ENCODE measurements around the gene TRAF1.

Gene TRAF1

GRCh38 chr9:120911295-120911837 is 15.2 kb downstream of the TRAF1 start:
- peaks cover 7% of the 10 kb centered on the region for H3K4me1 ChIP-seq (ENCODE audit: insufficient read depth, low read length, severe bottlenecking)
- H3K9me2 ChIP-seq (ENCODE audit: low read depth, low read length): no peaks in the 10 kb centered on the region
- H3K4me3 ChIP-seq (ENCODE audit: low read depth, low read length, poor library complexity, severe bottlenecking): no peak overlapping the region
- TF ChIP-seq CTCF (IDR thresholded peaks at IDR 0.05; ENCODE audit: low read length): no peak
- TF ChIP-seq EZH2 (IDR thresholded peaks at IDR 0.05; ENCODE audit: borderline replicate concordance, low read length): no peak
- H3K79me2 ChIP-seq (ENCODE audit: insufficient read depth, low read length): no peaks in the 10 kb centered on the region
- H3K9ac ChIP-seq (ENCODE audit: low read length): no peak overlapping the region
- no peak overlapping the region for H3K4me2 ChIP-seq (ENCODE audit: low read length)
- no peak overlapping the region for H3K27ac ChIP-seq (ENCODE audit: low read depth, low read length, poor library complexity, severe bottlenecking)
- H3K36me3 ChIP-seq (ENCODE audit: insufficient read depth, low read length): no peaks in the 10 kb centered on the region
- H2AFZ ChIP-seq (ENCODE audit: low read length): no peak overlapping the region
- H4K20me1 ChIP-seq (ENCODE audit: insufficient read depth, low read length): no peaks in the 10 kb centered on the region
- H3K9me3 ChIP-seq (ENCODE audit: low read length): no peaks in the 10 kb centered on the region
- H3K27me3 ChIP-seq (ENCODE audit: insufficient read depth, low read length): no peaks in the 10 kb centered on the region
- H3F3A ChIP-seq (ENCODE audit: insufficient read depth, low read length): no peaks in the 10 kb centered on the region

GRCh38 chr9:120910643-120911042 is 16.0 kb downstream of the TRAF1 start:
- Histone ChIP-seq H3K9me2 (ENCODE audit: low read depth, low read length) (no peaks in the 10 kb centered on the region), H3K4me2 (ENCODE audit: low read length) (no peak overlapping the region)

GRCh38 chr9:120909904-120910303 is 16.7 kb downstream of the TRAF1 start:
- TF ChIP-seq CTCF (IDR thresholded peaks at IDR 0.05; ENCODE audit: low read length): no peak
- TF ChIP-seq EZH2 (IDR thresholded peaks at IDR 0.05; ENCODE audit: borderline replicate concordance, low read length): no peak
- no peaks in the 10 kb centered on the region for H3K36me3 ChIP-seq (ENCODE audit: insufficient read depth, low read length)
- H3K9ac ChIP-seq (ENCODE audit: low read length): no peak overlapping the region
- no peaks in the 10 kb centered on the region for H3K9me3 ChIP-seq (ENCODE audit: low read length)
- H3K27ac ChIP-seq (ENCODE audit: low read depth, low read length, poor library complexity, severe bottlenecking): no peak overlapping the region
- no peaks in the 10 kb centered on the region for H3K79me2 ChIP-seq (ENCODE audit: insufficient read depth, low read length)
- H3K4me1 ChIP-seq (ENCODE audit: insufficient read depth, low read length, severe bottlenecking): peaks cover 16% of the 10 kb centered on the region
- no peak overlapping the region for H3K4me3 ChIP-seq (ENCODE audit: low read depth, low read length, poor library complexity, severe bottlenecking)
- H3F3A ChIP-seq (ENCODE audit: insufficient read depth, low read length): no peaks in the 10 kb centered on the region
- no peak overlapping the region for H3K4me2 ChIP-seq (ENCODE audit: low read length)
- H3K27me3 ChIP-seq (ENCODE audit: insufficient read depth, low read length): no peaks in the 10 kb centered on the region
- H3K9me2 ChIP-seq (ENCODE audit: low read depth, low read length): no peaks in the 10 kb centered on the region
- H4K20me1 ChIP-seq (ENCODE audit: insufficient read depth, low read length): no peaks in the 10 kb centered on the region
- no peak overlapping the region for H2AFZ ChIP-seq (ENCODE audit: low read length)

More at GRCh38 chr9:120910643-120911042, 16.0 kb downstream of the TRAF1 start:
- no peaks in the 10 kb centered on the region for H4K20me1 ChIP-seq (ENCODE audit: insufficient read depth, low read length)
- no peaks in the 10 kb centered on the region for H3F3A ChIP-seq (ENCODE audit: insufficient read depth, low read length)
- peaks cover 8% of the 10 kb centered on the region for H3K4me1 ChIP-seq (ENCODE audit: insufficient read depth, low read length, severe bottlenecking)
- H3K4me3 ChIP-seq (ENCODE audit: low read depth, low read length, poor library complexity, severe bottlenecking): no peak overlapping the region
- no peaks in the 10 kb centered on the region for H3K9me3 ChIP-seq (ENCODE audit: low read length)
- TF ChIP-seq EZH2 (IDR thresholded peaks at IDR 0.05; ENCODE audit: borderline replicate concordance, low read length) (no peak), CTCF (IDR thresholded peaks at IDR 0.05; ENCODE audit: low read length) (no peak)
- H3K9ac ChIP-seq (ENCODE audit: low read length): no peak overlapping the region
- no peak overlapping the region for H2AFZ ChIP-seq (ENCODE audit: low read length)
- H3K79me2 ChIP-seq (ENCODE audit: insufficient read depth, low read length): no peaks in the 10 kb centered on the region
- no peaks in the 10 kb centered on the region for H3K36me3 ChIP-seq (ENCODE audit: insufficient read depth, low read length)
- H3K27ac ChIP-seq (ENCODE audit: low read depth, low read length, poor library complexity, severe bottlenecking): no peak overlapping the region
- H3K27me3 ChIP-seq (ENCODE audit: insufficient read depth, low read length): no peaks in the 10 kb centered on the region

Measured in OCI-LY1 (cell line).